Memory B cell (primary cell): ENCODE measurements around the gene CYBRD1.

Experiments used
- ATAC-seq: fragments of 150-1000 bp; cut with Tn5 transposase; 2 replicates; pipeline ENCODE4 v1.10.0; 2021; ENCODE audit warnings: low read depth, mild to moderate bottlenecking, moderate library complexity
- DNase-seq, 2 donors: peaks; one replicate each; pipeline ENCODE4 v3.0.0; 2022; ENCODE audit warnings: low spot score in 2 of 2
- H3K27ac Mint-ChIP-seq: one replicate; pipeline ENCODE4 v1.8.0; 2022; ENCODE audit warnings: mild to moderate bottlenecking, moderate library complexity, mixed read lengths
- H3K27me3 Mint-ChIP-seq: one replicate; pipeline ENCODE4 v1.8.0; 2022; ENCODE audit warnings: mixed read lengths
- H3K36me3 Mint-ChIP-seq: one replicate; pipeline ENCODE4 v1.8.0; 2022; ENCODE audit warnings: mild to moderate bottlenecking, mixed read lengths
- H3K4me1 Mint-ChIP-seq: one replicate; pipeline ENCODE4 v1.8.0; 2022; ENCODE audit warnings: mixed read lengths
- H3K4me3 Mint-ChIP-seq: one replicate; pipeline ENCODE4 v1.8.0; 2022; ENCODE audit warnings: mild to moderate bottlenecking, moderate library complexity, mixed read lengths
- H3K9me3 Mint-ChIP-seq: one replicate; pipeline ENCODE4 v1.8.0; 2022; ENCODE audit warnings: mixed read lengths

The CYBRD1 gene

GRCh38 chr2:171583566-171583965 lies 61.3 kb downstream of the CYBRD1 start:
- Mint-ChIP-seq H3K36me3 (no peaks in the 10 kb centered on the region), H3K27me3 (peaks cover 4% of the 10 kb centered on the region), H3K4me3 (no peak overlapping the region), H3K9me3 (no peaks in the 10 kb centered on the region), H3K4me1 (no peaks in the 10 kb centered on the region), H3K27ac (no peak overlapping the region)
- no peak for DNase-seq
- ATAC-seq: no peak

GRCh38 chr2:171584001-171584400 lies 61.7 kb downstream of the CYBRD1 start:
- no peaks in the 10 kb centered on the region for H3K9me3 Mint-ChIP-seq
- H3K36me3 Mint-ChIP-seq: no peaks in the 10 kb centered on the region
- H3K27me3 Mint-ChIP-seq: peaks cover 4% of the 10 kb centered on the region
- H3K4me1 Mint-ChIP-seq: no peaks in the 10 kb centered on the region
- no peak for ATAC-seq
- no peak overlapping the region for H3K27ac Mint-ChIP-seq
- H3K4me3 Mint-ChIP-seq: no peak overlapping the region
- DNase-seq: no peak

- Mint-ChIP-seq H3K4me3 (no peak overlapping the region), H3K9me3 (peaks cover 6% of the 10 kb centered on the region), H3K27me3 (peaks cover 8% of the 10 kb centered on the region), H3K27ac (no peak overlapping the region), H3K36me3 (peaks cover 2% of the 10 kb centered on the region), H3K4me1 (no peaks in the 10 kb centered on the region)
- DNase-seq: no peak
- no peak for ATAC-seq
Observed at GRCh38 chr2:171587132-171587531, 64.9 kb downstream of the CYBRD1 start.

GRCh38 chr2:171587567-171587966 lies 65.3 kb downstream of the CYBRD1 start:
- Mint-ChIP-seq H3K36me3 (peaks cover 2% of the 10 kb centered on the region), H3K27me3 (peaks cover 8% of the 10 kb centered on the region), H3K4me3 (no peak overlapping the region), H3K4me1 (no peaks in the 10 kb centered on the region), H3K27ac (no peak overlapping the region), H3K9me3 (peaks cover 6% of the 10 kb centered on the region)
- DNase-seq: no peak
- no peak for ATAC-seq

- H3K27ac Mint-ChIP-seq: no peak overlapping the region
- peaks cover 8% of the 10 kb centered on the region for H3K27me3 Mint-ChIP-seq
- peaks cover 2% of the 10 kb centered on the region for H3K36me3 Mint-ChIP-seq
- H3K4me3 Mint-ChIP-seq: no peak overlapping the region
- no peaks in the 10 kb centered on the region for H3K4me1 Mint-ChIP-seq
- DNase-seq: no peak
- no peak for ATAC-seq
- H3K9me3 Mint-ChIP-seq: peaks cover 6% of the 10 kb centered on the region
Observed at GRCh38 chr2:171590116-171590515, 67.8 kb downstream of the CYBRD1 start.

DNA sequence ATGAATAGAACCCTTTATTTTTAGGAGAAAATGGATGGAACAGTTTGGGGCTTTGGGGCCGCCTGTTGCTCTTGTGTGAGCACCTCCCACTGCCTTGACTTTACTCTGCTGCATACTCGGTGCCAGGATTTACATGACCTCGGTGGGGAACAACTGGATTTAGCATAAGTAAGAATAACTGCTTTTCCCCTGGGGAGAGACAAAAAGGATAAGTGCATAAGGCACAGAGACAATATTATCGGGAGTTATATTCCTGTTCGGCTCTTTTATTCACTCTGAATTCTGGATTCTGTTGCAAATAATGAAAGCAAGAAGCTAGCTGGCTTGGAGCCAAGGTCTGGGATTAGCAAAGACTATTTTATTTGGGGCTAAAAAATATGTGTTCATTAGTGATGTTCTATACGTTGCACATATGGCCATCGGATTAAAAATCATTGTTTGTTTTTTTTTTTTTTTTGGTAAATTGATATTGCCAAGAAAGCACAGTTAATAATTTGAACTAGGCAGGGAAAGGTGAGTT lies 69.8 kb downstream of the CYBRD1 start:
- ATAC-seq (no peak), DNase-seq (no peak)
- Mint-ChIP-seq H3K27me3 (peaks cover 4% of the 10 kb centered on the region), H3K36me3 (peaks cover 2% of the 10 kb centered on the region), H3K4me1 (no peaks in the 10 kb centered on the region), H3K4me3 (no peak overlapping the region), H3K27ac (no peak overlapping the region), H3K9me3 (peaks cover 6% of the 10 kb centered on the region)

DNA sequence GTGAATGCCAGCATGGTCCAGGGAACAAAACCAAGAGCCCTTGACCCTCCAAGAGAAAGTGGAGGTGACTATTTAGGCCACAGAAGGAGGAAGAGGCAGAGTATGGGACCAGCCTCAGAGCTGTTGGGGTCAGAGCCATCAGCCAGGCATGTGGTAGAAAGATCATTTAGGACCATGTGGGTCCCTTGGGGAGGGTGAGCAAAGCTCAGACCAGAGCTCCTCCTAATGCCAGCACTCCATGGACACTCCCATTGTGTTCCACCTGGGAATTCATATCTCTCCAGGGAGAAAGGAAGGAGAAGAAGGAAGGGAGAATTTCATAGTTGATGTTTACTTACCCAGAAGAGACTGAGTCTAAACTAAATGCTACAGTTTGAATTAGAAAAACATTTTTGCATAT lies 73.2 kb downstream of the CYBRD1 start:
- ATAC-seq (no peak), DNase-seq (no peak)
- H3K4me1 Mint-ChIP-seq: peaks cover 2% of the 10 kb centered on the region
- H3K27ac Mint-ChIP-seq: no peak overlapping the region
- H3K27me3 Mint-ChIP-seq: peaks cover 4% of the 10 kb centered on the region
- H3K36me3 Mint-ChIP-seq: peaks cover under 1% of the 10 kb centered on the region
- H3K4me3 Mint-ChIP-seq: no peak overlapping the region
- H3K9me3 Mint-ChIP-seq: peaks cover 4% of the 10 kb centered on the region

DNA sequence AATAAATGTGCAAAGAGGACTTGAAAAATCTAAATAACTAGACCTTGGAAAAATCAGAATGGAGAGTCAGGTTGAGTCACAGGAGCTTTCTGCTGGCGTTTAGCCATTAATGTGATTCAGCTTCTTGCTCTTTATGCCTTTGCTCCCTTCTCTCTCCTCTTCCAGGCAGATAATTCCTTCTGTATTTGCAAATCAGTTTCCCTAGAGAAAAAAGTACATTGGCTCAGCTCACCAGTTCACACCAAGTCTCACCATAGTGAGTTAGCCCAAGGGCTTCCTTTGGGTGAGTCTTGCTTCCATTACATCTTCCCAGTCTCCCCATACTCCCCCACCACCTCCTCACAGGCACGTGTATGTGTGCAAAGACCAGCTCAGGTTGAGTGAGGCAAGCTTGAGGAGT lies 73.6 kb downstream of the CYBRD1 start:
- H3K9me3 Mint-ChIP-seq: peaks cover 2% of the 10 kb centered on the region
- no peak for ATAC-seq
- H3K27ac Mint-ChIP-seq: no peak overlapping the region
- no peak overlapping the region for H3K4me3 Mint-ChIP-seq
- peaks cover 4% of the 10 kb centered on the region for H3K27me3 Mint-ChIP-seq
- no peaks in the 10 kb centered on the region for H3K36me3 Mint-ChIP-seq
- no peak for DNase-seq
- peaks cover 2% of the 10 kb centered on the region for H3K4me1 Mint-ChIP-seq

- Mint-ChIP-seq H3K9me3 (no peaks in the 10 kb centered on the region), H3K4me1 (peaks cover 2% of the 10 kb centered on the region), H3K27me3 (peaks cover 1% of the 10 kb centered on the region), H3K36me3 (no peaks in the 10 kb centered on the region), H3K4me3 (no peak overlapping the region), H3K27ac (no peak overlapping the region)
- ATAC-seq: peak; percentile 99
- peak in 1 of 2 donors; percentile 44 for DNase-seq
Observed at GRCh38 chr2:171598713-171599319, 76.5 kb downstream of the CYBRD1 start.

DNA sequence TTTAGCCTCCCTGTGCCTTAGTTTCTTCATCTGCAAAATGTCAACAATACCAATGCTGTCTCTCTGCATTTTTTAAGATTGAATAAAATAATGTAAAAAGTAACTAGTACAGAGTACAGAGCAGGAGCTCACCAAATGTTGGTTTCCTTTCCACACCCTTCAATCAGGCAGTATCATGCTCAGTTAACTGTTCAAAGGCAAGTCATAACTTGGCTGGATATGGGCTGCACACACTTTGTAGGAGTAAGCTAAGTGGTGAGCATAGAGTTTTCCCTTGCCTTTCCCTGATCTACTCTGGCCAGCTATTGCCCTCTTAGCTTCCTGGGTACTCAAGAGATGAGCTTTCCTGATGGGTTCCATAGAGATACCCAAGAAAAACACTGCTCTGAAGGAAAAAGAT lies 77.9 kb downstream of the CYBRD1 start:
- Mint-ChIP-seq H3K27ac (no peak overlapping the region), H3K4me1 (peaks cover 2% of the 10 kb centered on the region), H3K9me3 (no peaks in the 10 kb centered on the region), H3K4me3 (no peak overlapping the region), H3K36me3 (no peaks in the 10 kb centered on the region), H3K27me3 (peaks cover 1% of the 10 kb centered on the region)
- ATAC-seq: no peak
- no peak for DNase-seq

DNA sequence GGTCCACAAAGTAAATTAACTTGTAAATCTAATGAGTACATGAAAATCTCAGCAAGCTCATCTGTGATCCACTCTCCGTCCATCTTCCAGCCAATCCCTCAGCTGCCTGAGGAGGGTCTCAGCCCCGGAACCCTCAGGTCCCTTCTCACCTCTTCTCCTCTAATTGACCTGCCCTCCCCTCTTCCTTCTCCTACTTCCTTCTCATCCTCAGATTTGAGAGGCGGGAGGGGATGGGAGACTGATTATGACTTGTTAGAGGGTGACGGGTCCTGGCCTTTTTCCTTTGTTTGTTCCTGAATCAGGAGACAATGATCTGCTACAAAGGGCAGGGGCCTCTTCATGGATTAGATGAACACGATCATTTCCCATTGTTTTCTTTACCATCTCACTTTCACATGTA lies 80.1 kb downstream of the CYBRD1 start:
- Mint-ChIP-seq H3K4me3 (no peak overlapping the region), H3K9me3 (no peaks in the 10 kb centered on the region), H3K36me3 (no peaks in the 10 kb centered on the region), H3K4me1 (peaks cover 2% of the 10 kb centered on the region), H3K27me3 (peaks cover 3% of the 10 kb centered on the region), H3K27ac (no peak overlapping the region)
- ATAC-seq (no peak), DNase-seq (no peak)
